ENCODE results near the gene SLC6A16. TPM values are rescaled to one million over a fixed set of nuclear protein-coding genes. Genes with fewer than 3 reads are reported as not detected.
"Not testable (repeated sequence)": the region's sequence is repeated elsewhere in the genome, so short reads cannot be mapped to it uniquely, and the experiment has no call there.

SLC6A16 gene
- total RNA-seq, 1 experiment from 2014 or later = 3.2 TPM

DNA sequence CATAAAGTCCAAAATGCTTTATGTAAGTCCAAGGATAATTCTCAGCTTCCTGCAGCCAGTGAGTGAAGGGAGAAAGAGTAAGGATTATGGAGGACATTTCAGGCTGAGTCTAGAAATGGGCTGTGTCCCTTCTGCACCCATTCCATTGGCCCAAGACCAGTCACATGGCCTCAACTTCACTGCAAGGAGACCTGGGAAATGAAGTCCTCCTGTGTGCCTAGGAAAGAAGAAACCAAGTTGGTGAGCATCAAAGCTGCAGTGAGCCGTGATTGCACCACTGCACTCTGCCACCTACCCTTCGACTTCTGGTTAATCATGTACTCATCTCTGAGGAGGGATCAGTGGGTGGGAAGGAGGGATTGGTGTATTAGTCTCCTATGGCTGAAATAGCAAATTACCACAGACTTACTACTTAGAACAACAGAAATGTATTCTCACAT is 6.6 kb upstream of the SLC6A16 start:
- no peak overlapping the region for H3K27ac ChIP-seq (ENCODE audit: insufficient read length, low read depth, low read length)
- no peak overlapping the region for H4K91ac ChIP-seq (ENCODE audit: insufficient read length, low read depth, low read length)
- TF ChIP-seq, protein P1, sequence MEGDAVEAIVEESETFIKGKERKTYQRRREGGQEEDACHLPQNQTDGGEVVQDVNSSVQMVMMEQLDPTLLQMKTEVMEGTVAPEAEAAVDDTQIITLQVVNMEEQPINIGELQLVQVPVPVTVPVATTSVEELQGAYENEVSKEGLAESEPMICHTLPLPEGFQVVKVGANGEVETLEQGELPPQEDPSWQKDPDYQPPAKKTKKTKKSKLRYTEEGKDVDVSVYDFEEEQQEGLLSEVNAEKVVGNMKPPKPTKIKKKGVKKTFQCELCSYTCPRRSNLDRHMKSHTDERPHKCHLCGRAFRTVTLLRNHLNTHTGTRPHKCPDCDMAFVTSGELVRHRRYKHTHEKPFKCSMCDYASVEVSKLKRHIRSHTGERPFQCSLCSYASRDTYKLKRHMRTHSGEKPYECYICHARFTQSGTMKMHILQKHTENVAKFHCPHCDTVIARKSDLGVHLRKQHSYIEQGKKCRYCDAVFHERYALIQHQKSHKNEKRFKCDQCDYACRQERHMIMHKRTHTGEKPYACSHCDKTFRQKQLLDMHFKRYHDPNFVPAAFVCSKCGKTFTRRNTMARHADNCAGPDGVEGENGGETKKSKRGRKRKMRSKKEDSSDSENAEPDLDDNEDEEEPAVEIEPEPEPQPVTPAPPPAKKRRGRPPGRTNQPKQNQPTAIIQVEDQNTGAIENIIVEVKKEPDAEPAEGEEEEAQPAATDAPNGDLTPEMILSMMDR (conservative IDR thresholded peaks at IDR 0.05) = no peak
- no peak overlapping the region for H4K5ac ChIP-seq (ENCODE audit: insufficient read length, low read depth, low read length)
- H3K27me3 Mint-ChIP-seq (ENCODE audit: low read depth) = peaks cover 2% of the 10 kb centered on the region
- no peak overlapping the region for H3K9ac ChIP-seq (ENCODE audit: extremely low read depth, insufficient read length, low read length)
- peaks cover 3 to 44% (median 11%) of the 10 kb centered on the region in 3 experiments; a peak in 5 of 7 replicates for H3K36me3 Mint-ChIP-seq (ENCODE audit: insufficient read depth in 1 of 3, low read depth in 3 of 3)
- H2BK120ac ChIP-seq (ENCODE audit: low read depth, low read length, poor library complexity, severe bottlenecking) = no peak overlapping the region
- no peaks in the 10 kb centered on the region for H3K9me3 ChIP-seq (ENCODE audit: control insufficient read depth, low read depth, low read length)
- no peak overlapping the region for H3K27ac Mint-ChIP-seq
- no peaks in the 10 kb centered on the region; the same call in 1 of the 2 replicates for H3K4me1 ChIP-seq (ENCODE audit: insufficient read depth, low read length)
- H4K8ac ChIP-seq (replicated peaks; ENCODE audit: insufficient read length, low read depth, low read length) = no peak overlapping the region
- H2BK5ac ChIP-seq (ENCODE audit: insufficient read length, low read length) = no peak overlapping the region
- no peak overlapping the region for H2AK5ac ChIP-seq (ENCODE audit: insufficient read length, low read length)
- H3K4me2 ChIP-seq (ENCODE audit: insufficient read depth, insufficient read length, low read length) = no peak overlapping the region
- H3K18ac ChIP-seq (ENCODE audit: insufficient read length, low read depth, low read length) = no peak overlapping the region
- WGBS (ENCODE audit: extremely low coverage, insufficient read length, low lambda C conversion rate) = no CpG with 5 or more reads among the region's 2 CpGs
- H2BK12ac ChIP-seq (ENCODE audit: insufficient read length, low read depth, low read length) = no peak overlapping the region
- no peak overlapping the region for H3K4ac ChIP-seq (ENCODE audit: low read depth, low read length)
- no peak overlapping the region for H3K14ac ChIP-seq (ENCODE audit: insufficient read depth, low read length)
- no peaks in the 10 kb centered on the region for H3K79me2 ChIP-seq (ENCODE audit: insufficient read depth, low read length)
- no peaks in the 10 kb centered on the region for H3K23me2 ChIP-seq (ENCODE audit: insufficient read length, low read depth, low read length, poor library complexity, severe bottlenecking)
- H3T11ph ChIP-seq (ENCODE audit: low read length) = no peak overlapping the region
- H3K79me1 ChIP-seq (ENCODE audit: insufficient read depth, low read depth, low read length, poor library complexity, severe bottlenecking) = no peaks in the 10 kb centered on the region
- no peak overlapping the region for H3K56ac ChIP-seq (ENCODE audit: insufficient read length, low read depth, low read length)
- H3K4me3 Mint-ChIP-seq = no peak overlapping the region
- no peaks in the 10 kb centered on the region for H3K9me3 Mint-ChIP-seq
- peak; percentile 71 for DNase-seq
- no peak overlapping the region for H3K23ac ChIP-seq (ENCODE audit: insufficient read length, low read depth, low read length)
- no peak overlapping the region for H2BK15ac ChIP-seq (ENCODE audit: low read depth, low read length)
- H2AFZ ChIP-seq (ENCODE audit: low read length) = no peak overlapping the region
- peaks cover 11 to 13% of the 10 kb centered on the region in 2 experiments for H3K4me1 Mint-ChIP-seq
- H2BK20ac ChIP-seq (ENCODE audit: low read depth, low read length, poor library complexity, severe bottlenecking) = no peak overlapping the region
- H3K27me3 ChIP-seq (ENCODE audit: insufficient read depth, low read length) = no peaks in the 10 kb centered on the region
- H4K20me1 ChIP-seq (ENCODE audit: control insufficient read depth, insufficient read depth, insufficient read length) = no peaks in the 10 kb centered on the region

DNA sequence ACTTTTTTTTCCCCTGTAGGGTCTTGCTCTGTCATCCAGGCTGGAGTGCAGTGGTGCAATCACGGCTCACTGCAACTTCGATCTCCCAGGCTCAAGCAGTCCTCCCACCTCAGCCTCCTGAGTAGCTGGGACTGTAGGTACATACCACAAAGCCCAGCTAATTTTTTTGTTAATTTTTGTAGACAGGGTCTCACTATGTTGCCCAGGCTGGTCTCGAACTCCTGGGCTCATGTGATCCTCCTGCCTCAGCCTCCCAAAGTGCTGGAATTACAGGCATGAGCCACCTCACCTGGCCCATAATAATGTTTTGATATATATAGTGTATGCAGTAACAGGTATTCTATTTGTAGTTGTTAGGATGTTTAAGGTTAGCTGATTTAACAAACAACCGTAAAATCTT is 6.2 kb upstream of the SLC6A16 start:
- H2AK5ac ChIP-seq (ENCODE audit: insufficient read length, low read length); H4K91ac ChIP-seq (ENCODE audit: insufficient read length, low read depth, low read length); H2BK20ac ChIP-seq (ENCODE audit: low read depth, low read length, poor library complexity, severe bottlenecking); H3K23ac ChIP-seq (ENCODE audit: insufficient read length, low read depth, low read length); H3K27ac ChIP-seq (ENCODE audit: insufficient read length, low read depth, low read length); H3T11ph ChIP-seq (ENCODE audit: low read length); H3K4ac ChIP-seq (ENCODE audit: low read depth, low read length); DNase-seq; H3K27me3 ChIP-seq (ENCODE audit: insufficient read depth, low read length); H3K27ac Mint-ChIP-seq; H3K9me3 Mint-ChIP-seq; H4K20me1 ChIP-seq (ENCODE audit: control insufficient read depth, insufficient read depth, insufficient read length); H2BK120ac ChIP-seq (ENCODE audit: low read depth, low read length, poor library complexity, severe bottlenecking); H3K79me1 ChIP-seq (ENCODE audit: insufficient read depth, low read depth, low read length, poor library complexity, severe bottlenecking); H3K9me3 ChIP-seq (ENCODE audit: control insufficient read depth, low read depth, low read length); H2BK5ac ChIP-seq (ENCODE audit: insufficient read length, low read length); H2BK15ac ChIP-seq (ENCODE audit: low read depth, low read length); H3K14ac ChIP-seq (ENCODE audit: insufficient read depth, low read length); H3K4me2 ChIP-seq (ENCODE audit: insufficient read depth, insufficient read length, low read length); H3K18ac ChIP-seq (ENCODE audit: insufficient read length, low read depth, low read length); H3K79me2 ChIP-seq (ENCODE audit: insufficient read depth, low read length); H4K5ac ChIP-seq (ENCODE audit: insufficient read length, low read depth, low read length); H3K27me3 Mint-ChIP-seq (ENCODE audit: low read depth); H3K4me1 ChIP-seq (ENCODE audit: insufficient read depth, low read length); H4K8ac ChIP-seq (replicated peaks; ENCODE audit: insufficient read length, low read depth, low read length); H3K9ac ChIP-seq (ENCODE audit: extremely low read depth, insufficient read length, low read length); H3K4me3 Mint-ChIP-seq; H2BK12ac ChIP-seq (ENCODE audit: insufficient read length, low read depth, low read length); H3K23me2 ChIP-seq (ENCODE audit: insufficient read length, low read depth, low read length, poor library complexity, severe bottlenecking); H2AFZ ChIP-seq (ENCODE audit: low read length); H3K56ac ChIP-seq (ENCODE audit: insufficient read length, low read depth, low read length): not testable (repeated sequence)
- H3K36me3 Mint-ChIP-seq (ENCODE audit: insufficient read depth in 1 of 3, low read depth in 3 of 3) = peaks cover 3 to 42% (median 11%) of the 10 kb centered on the region in 3 experiments; a peak in 5 of 7 replicates
- H3K4me1 Mint-ChIP-seq = peaks cover 11 to 13% of the 10 kb centered on the region in 2 experiments
- WGBS (ENCODE audit: extremely low coverage, insufficient read length, low lambda C conversion rate) = no CpG with 5 or more reads among the region's 4 CpGs
